Measurements from ENCODE around the gene ZNF157. TPM values are rescaled to one million over a fixed set of nuclear protein-coding genes. Genes with fewer than 3 reads are reported as not detected.

Gene ZNF157
- total RNA-seq, 1 experiment from 2014 or later = 1.8 TPM

DNA sequence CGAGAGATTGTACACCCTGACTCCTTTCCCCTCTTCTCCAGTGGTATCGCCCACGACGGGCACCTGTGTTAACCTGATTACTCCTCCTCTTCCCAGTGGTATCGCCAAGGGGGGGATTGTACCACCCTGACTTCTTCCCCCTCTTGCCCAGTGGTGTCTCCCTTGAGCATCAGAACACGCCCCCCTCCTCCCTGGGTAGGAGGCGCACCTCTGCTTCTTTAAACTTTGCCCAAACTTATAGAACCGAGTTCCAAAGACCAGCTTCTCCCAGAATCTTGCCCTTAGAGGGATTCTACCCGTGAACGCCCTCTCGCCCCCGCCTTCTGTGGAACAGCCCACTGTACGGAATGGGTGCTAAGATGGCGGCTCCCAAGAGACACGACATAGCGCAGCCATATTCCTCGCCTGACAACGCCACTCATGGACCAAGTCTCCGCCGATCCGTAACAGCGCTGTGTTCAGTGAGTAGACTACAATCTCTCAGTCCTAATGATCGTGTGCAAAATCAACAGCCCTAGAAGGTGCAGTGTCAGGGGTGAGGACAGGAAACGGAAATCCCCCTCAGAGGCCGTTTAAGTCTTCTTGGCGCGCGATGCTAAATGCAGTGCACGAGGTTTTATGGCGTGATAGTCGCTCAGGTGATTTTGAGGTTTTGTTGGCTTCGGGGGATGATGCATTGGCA lies 4.2 kb upstream of the ZNF157 start:
- no peaks in the 10 kb centered on the region for H3K36me3 Mint-ChIP-seq
- peak overlapping the region; percentile 98 for H3K27ac Mint-ChIP-seq
- ATAC-seq = peak; percentile 35
- TF ChIP-seq, protein P1, sequence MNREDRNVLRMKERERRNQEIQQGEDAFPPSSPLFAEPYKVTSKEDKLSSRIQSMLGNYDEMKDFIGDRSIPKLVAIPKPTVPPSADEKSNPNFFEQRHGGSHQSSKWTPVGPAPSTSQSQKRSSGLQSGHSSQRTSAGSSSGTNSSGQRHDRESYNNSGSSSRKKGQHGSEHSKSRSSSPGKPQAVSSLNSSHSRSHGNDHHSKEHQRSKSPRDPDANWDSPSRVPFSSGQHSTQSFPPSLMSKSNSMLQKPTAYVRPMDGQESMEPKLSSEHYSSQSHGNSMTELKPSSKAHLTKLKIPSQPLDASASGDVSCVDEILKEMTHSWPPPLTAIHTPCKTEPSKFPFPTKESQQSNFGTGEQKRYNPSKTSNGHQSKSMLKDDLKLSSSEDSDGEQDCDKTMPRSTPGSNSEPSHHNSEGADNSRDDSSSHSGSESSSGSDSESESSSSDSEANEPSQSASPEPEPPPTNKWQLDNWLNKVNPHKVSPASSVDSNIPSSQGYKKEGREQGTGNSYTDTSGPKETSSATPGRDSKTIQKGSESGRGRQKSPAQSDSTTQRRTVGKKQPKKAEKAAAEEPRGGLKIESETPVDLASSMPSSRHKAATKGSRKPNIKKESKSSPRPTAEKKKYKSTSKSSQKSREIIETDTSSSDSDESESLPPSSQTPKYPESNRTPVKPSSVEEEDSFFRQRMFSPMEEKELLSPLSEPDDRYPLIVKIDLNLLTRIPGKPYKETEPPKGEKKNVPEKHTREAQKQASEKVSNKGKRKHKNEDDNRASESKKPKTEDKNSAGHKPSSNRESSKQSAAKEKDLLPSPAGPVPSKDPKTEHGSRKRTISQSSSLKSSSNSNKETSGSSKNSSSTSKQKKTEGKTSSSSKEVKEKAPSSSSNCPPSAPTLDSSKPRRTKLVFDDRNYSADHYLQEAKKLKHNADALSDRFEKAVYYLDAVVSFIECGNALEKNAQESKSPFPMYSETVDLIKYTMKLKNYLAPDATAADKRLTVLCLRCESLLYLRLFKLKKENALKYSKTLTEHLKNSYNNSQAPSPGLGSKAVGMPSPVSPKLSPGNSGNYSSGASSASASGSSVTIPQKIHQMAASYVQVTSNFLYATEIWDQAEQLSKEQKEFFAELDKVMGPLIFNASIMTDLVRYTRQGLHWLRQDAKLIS (CRISPR knock-in tag; IDR thresholded peaks at IDR 0.05; ENCODE audit: borderline replicate concordance) = no peak
- TF ChIP-seq, protein P2, sequence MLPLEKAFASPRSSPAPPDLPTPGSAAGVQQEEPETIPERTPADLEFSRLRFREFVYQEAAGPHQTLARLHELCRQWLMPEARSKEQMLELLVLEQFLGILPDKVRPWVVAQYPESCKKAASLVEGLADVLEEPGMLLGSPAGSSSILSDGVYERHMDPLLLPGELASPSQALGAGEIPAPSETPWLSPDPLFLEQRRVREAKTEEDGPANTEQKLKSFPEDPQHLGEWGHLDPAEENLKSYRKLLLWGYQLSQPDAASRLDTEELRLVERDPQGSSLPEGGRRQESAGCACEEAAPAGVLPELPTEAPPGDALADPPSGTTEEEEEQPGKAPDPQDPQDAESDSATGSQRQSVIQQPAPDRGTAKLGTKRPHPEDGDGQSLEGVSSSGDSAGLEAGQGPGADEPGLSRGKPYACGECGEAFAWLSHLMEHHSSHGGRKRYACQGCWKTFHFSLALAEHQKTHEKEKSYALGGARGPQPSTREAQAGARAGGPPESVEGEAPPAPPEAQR (CRISPR knock-in tag; IDR thresholded peaks at IDR 0.05) = no peak
- 0 out of 2 replicates have a peak, but pooled peaks have one; percentile 29 for TF ChIP-seq SP1 (CRISPR knock-in tag; conservative IDR thresholded peaks at IDR 0.05)
- ChIA-PET CTCF (no interaction called here), POLR2A (no interaction called here)
- no peaks in the 10 kb centered on the region for H3K9me3 Mint-ChIP-seq
- H3K27me3 Mint-ChIP-seq (ENCODE audit: low read depth) = no peaks in the 10 kb centered on the region
- DNase-seq (ENCODE audit: low spot score) = peak; percentile 71
- peak overlapping the region; percentile 86 for H3K4me3 Mint-ChIP-seq
- H3K4me1 Mint-ChIP-seq = peaks cover 15% of the 10 kb centered on the region

DNA sequence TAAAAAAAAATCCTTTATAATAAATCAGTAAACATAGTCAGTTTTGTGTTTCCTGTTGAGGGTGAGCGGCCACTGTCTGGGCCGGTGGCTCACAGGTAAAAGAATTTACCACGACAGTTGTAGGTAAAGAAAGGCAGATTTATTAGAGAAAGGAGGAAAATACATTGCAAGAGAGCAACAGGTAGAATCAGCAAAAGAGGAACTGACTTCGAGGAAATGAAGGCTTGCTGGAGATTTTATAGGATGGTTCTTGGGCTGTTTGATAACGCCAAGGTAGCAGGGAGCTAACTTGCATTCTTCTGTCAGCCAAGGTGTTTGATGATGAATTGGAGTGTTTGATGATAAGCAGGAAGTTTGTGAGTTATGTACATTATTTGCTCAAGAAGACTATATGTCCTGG lies 2.8 kb downstream of the ZNF157 start:
- Mint-ChIP-seq H3K27ac (no peak overlapping the region), H3K4me3 (no peak overlapping the region), H3K9me3 (no peaks in the 10 kb centered on the region), H3K36me3 (no peaks in the 10 kb centered on the region), H3K27me3 (ENCODE audit: low read depth) (no peaks in the 10 kb centered on the region), H3K4me1 (peaks cover 12% of the 10 kb centered on the region)
- ATAC-seq (no peak), DNase-seq (ENCODE audit: low spot score) (no peak)
- CTCF ChIA-PET = no interaction called here
- POLR2A ChIA-PET = interaction anchor here (1.2 kb wide), 1 partner anchor 11 kb away, joined by 4 read pairs; no protein-coding TSS in a partner anchor
- TF ChIP-seq ZNF121 (CRISPR knock-in tag; IDR thresholded peaks at IDR 0.05) = no peak
- TF ChIP-seq, protein P3, sequence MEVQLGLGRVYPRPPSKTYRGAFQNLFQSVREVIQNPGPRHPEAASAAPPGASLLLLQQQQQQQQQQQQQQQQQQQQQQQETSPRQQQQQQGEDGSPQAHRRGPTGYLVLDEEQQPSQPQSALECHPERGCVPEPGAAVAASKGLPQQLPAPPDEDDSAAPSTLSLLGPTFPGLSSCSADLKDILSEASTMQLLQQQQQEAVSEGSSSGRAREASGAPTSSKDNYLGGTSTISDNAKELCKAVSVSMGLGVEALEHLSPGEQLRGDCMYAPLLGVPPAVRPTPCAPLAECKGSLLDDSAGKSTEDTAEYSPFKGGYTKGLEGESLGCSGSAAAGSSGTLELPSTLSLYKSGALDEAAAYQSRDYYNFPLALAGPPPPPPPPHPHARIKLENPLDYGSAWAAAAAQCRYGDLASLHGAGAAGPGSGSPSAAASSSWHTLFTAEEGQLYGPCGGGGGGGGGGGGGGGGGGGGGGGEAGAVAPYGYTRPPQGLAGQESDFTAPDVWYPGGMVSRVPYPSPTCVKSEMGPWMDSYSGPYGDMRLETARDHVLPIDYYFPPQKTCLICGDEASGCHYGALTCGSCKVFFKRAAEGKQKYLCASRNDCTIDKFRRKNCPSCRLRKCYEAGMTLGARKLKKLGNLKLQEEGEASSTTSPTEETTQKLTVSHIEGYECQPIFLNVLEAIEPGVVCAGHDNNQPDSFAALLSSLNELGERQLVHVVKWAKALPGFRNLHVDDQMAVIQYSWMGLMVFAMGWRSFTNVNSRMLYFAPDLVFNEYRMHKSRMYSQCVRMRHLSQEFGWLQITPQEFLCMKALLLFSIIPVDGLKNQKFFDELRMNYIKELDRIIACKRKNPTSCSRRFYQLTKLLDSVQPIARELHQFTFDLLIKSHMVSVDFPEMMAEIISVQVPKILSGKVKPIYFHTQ (CRISPR knock-in tag; IDR thresholded peaks at IDR 0.05) = no peak
- TF ChIP-seq GABPB1 (CRISPR knock-in tag; IDR thresholded peaks at IDR 0.05) = no peak
- TF ChIP-seq MYBL2 (CRISPR knock-in tag; IDR thresholded peaks at IDR 0.05) = no peak
- TF ChIP-seq, protein P4, sequence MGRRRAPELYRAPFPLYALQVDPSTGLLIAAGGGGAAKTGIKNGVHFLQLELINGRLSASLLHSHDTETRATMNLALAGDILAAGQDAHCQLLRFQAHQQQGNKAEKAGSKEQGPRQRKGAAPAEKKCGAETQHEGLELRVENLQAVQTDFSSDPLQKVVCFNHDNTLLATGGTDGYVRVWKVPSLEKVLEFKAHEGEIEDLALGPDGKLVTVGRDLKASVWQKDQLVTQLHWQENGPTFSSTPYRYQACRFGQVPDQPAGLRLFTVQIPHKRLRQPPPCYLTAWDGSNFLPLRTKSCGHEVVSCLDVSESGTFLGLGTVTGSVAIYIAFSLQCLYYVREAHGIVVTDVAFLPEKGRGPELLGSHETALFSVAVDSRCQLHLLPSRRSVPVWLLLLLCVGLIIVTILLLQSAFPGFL (CRISPR knock-in tag; IDR thresholded peaks at IDR 0.05; ENCODE audit: borderline replicate concordance) = no peak
- no peak for TF ChIP-seq CBFB (CRISPR knock-in tag; IDR thresholded peaks at IDR 0.05; ENCODE audit: low read depth)
- TF ChIP-seq CREB1 (CRISPR knock-in tag; IDR thresholded peaks at IDR 0.05) = no peak
- TF ChIP-seq, protein P5, sequence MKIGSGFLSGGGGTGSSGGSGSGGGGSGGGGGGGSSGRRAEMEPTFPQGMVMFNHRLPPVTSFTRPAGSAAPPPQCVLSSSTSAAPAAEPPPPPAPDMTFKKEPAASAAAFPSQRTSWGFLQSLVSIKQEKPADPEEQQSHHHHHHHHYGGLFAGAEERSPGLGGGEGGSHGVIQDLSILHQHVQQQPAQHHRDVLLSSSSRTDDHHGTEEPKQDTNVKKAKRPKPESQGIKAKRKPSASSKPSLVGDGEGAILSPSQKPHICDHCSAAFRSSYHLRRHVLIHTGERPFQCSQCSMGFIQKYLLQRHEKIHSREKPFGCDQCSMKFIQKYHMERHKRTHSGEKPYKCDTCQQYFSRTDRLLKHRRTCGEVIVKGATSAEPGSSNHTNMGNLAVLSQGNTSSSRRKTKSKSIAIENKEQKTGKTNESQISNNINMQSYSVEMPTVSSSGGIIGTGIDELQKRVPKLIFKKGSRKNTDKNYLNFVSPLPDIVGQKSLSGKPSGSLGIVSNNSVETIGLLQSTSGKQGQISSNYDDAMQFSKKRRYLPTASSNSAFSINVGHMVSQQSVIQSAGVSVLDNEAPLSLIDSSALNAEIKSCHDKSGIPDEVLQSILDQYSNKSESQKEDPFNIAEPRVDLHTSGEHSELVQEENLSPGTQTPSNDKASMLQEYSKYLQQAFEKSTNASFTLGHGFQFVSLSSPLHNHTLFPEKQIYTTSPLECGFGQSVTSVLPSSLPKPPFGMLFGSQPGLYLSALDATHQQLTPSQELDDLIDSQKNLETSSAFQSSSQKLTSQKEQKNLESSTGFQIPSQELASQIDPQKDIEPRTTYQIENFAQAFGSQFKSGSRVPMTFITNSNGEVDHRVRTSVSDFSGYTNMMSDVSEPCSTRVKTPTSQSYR (CRISPR knock-in tag; IDR thresholded peaks at IDR 0.05) = no peak
- no peak for TF ChIP-seq ZNF396 (CRISPR knock-in tag; IDR thresholded peaks at IDR 0.05; ENCODE audit: borderline replicate concordance)
- TF ChIP-seq, protein P6, sequence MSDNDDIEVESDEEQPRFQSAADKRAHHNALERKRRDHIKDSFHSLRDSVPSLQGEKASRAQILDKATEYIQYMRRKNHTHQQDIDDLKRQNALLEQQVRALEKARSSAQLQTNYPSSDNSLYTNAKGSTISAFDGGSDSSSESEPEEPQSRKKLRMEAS (CRISPR knock-in tag; IDR thresholded peaks at IDR 0.05) = no peak
- no peak for TF ChIP-seq ZNF425 (CRISPR knock-in tag; conservative IDR thresholded peaks at IDR 0.05)
- TF ChIP-seq GTF2I (CRISPR knock-in tag; conservative IDR thresholded peaks at IDR 0.05) = no peak
